Caco-2 (cell line): ENCODE data around the gene BSCL2. TPM values are rescaled to one million over a fixed set of nuclear protein-coding genes. Genes with fewer than 3 reads are reported as not detected.

Experiments
- BruUV-seq: library from RNA; stranded (reverse); fragments of 400-500 nt; replicated peaks from 2 replicates; lab custom pipeline; 2021; lab: Mats Ljungman, UMichigan
- CTCF ChIA-PET: fragments of 300-600 bp; sonication (Branson Sonifier 250); formaldehyde crosslinking; loops from one replicate; lab custom pipeline; 2022; ENCODE audit warnings: antibody characterized with exemption; lab: Charles Lee
- POLR2A ChIA-PET: fragments of 300-600 bp; sonication (Branson Sonifier 250); formaldehyde crosslinking; loops from one replicate; lab custom pipeline; 2022; ENCODE audit warnings: antibody characterized with exemption; lab: Charles Lee
- DNase-seq, 2 experiments: peaks; one replicate each; pipeline versions ENCODE4 v3.0.0 to v3.0.0-alpha.2; 2020 to 2022
- H3K27me3 ChIP-seq: replicated peaks from 2 replicates; pipeline ENCODE4 v1.6.0; 2011; ENCODE audit warnings: low read length; ENCODE audit not compliant: control insufficient read depth, insufficient read depth
- H3K36me3 ChIP-seq: 2 replicates; pipeline ENCODE4 v1.5.1; 2011; ENCODE audit warnings: low read length; ENCODE audit not compliant: control insufficient read depth, insufficient read depth
- H3K4me1 ChIP-seq: fragments of 250-450 bp; sonication (Bioruptor Pico); 2 replicates; pipeline ENCODE4 v1.5.1; 2020; ENCODE audit warnings: mild to moderate bottlenecking
- H3K4me3 ChIP-seq: 2 replicates; pipeline ENCODE4 v1.5.1; 2011; ENCODE audit warnings: low read depth, mild to moderate bottlenecking, control low read depth, low read length
- H3K9me3 ChIP-seq: fragments of 250-450 bp; sonication (Bioruptor Pico); 2 replicates; pipeline ENCODE4 v1.5.1; 2020; ENCODE audit warnings: mild to moderate bottlenecking, moderate library complexity
- H3K27ac Mint-ChIP-seq: one replicate; pipeline ENCODE4 v1.8.0; 2022; ENCODE audit warnings: mixed read lengths; ENCODE audit not compliant: unreplicated experiment
- H3K27me3 Mint-ChIP-seq: one replicate; pipeline ENCODE4 v1.8.0; 2022; ENCODE audit warnings: mixed read lengths; ENCODE audit not compliant: insufficient read depth, unreplicated experiment
- H3K36me3 Mint-ChIP-seq: one replicate; pipeline ENCODE4 v1.8.0; 2022; ENCODE audit warnings: mild to moderate bottlenecking, mixed read lengths; ENCODE audit not compliant: insufficient read depth, unreplicated experiment
- H3K4me1 Mint-ChIP-seq: one replicate; pipeline ENCODE4 v1.8.0; 2022; ENCODE audit warnings: low read depth, mixed read lengths; ENCODE audit not compliant: unreplicated experiment
- H3K4me3 Mint-ChIP-seq: one replicate; pipeline ENCODE4 v1.8.0; 2022; ENCODE audit warnings: mild to moderate bottlenecking, moderate library complexity, mixed read lengths; ENCODE audit not compliant: unreplicated experiment
- H3K9me3 Mint-ChIP-seq: one replicate; pipeline ENCODE4 v1.8.0; 2022; ENCODE audit warnings: mixed read lengths; ENCODE audit not compliant: unreplicated experiment
- intact Hi-C: fragments of 100-400 bp; cut with micrococcal nuclease; formaldehyde crosslinking; loops from one replicate; pipeline ENCODE4 v1.10.0; 2022; ENCODE audit not compliant: unreplicated experiment
- total RNA-seq: library from RNA; stranded (reverse); gene quantifications from 2 replicates; pipeline ENCODE4 v1.2.3, GENCODE V29; 2022
- TF ChIP-seq, protein P1 (sequence below), 2 experiments: fragments of 200-600 bp in 1 of 2; IDR thresholded peaks; 1 replicate in 1 of 2; 2 replicates in 1 of 2; pipeline versions ENCODE4 v1.5.1 to v1.8.0; 2011 to 2022; ENCODE audit warnings: antibody characterized with exemption in 1 of 2, control low read depth in 1 of 2, inconsistent platforms in 1 of 2, low read depth in 1 of 2, low read length in 1 of 2, mild to moderate bottlenecking in 1 of 2, moderate library complexity in 1 of 2; ENCODE audit not compliant: insufficient read depth in 1 of 2, severe bottlenecking in 1 of 2, unreplicated experiment in 1 of 2

Gene BSCL2
- total RNA-seq, 1 experiment from 2014 or later, result 39.2 TPM

DNA sequence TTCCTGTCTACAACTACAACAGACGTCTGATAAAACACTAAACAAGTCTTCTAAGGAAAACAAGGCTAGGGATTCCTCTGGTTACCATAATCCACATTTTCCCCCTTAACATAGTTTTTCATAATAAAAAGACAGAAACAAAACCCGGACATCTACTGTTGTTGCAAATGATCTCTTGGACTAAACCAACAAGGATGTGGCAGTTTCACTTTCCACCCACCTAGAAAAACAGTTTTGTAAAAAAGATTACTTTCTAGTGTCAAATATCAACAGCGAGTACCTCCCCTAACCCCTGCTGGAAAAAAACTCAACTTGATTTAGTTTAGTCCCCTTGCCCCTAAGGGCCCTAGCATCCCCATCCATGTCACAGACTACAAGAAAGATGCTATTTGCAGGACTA is 5.6 kb upstream of the BSCL2 start:
- intact Hi-C loops, result loop anchor here (1.0 to 2.0 kb wide), 2 partner anchors 9 to 14 kb away; partner anchors contain the start of gene HNRNPUL2
- Mint-ChIP-seq H3K36me3 (peaks cover 100% of the 10 kb centered on the region), H3K9me3 (no peaks in the 10 kb centered on the region), H3K4me3 (no peak overlapping the region), H3K27me3 (no peaks in the 10 kb centered on the region), H3K27ac (peak overlapping the region; percentile 85), H3K4me1 (peaks cover 31% of the 10 kb centered on the region)
- ChIA-PET CTCF (no interaction called here), POLR2A (interaction anchor here (1.7 to 2.0 kb wide), 2 partner anchors 14 to 48 kb away, joined by 7 to 13 read pairs; partner anchors contain the start of genes C11orf98, CSKMT and HNRNPUL2)
- Histone ChIP-seq H3K4me3 (no peak overlapping the region), H3K4me1 (peaks cover 21% of the 10 kb centered on the region), H3K27me3 (no peaks in the 10 kb centered on the region), H3K36me3 (peaks cover 13% of the 10 kb centered on the region), H3K9me3 (no peaks in the 10 kb centered on the region)
- BruUV-seq, result TSS peak; percentile 31
- TF ChIP-seq, protein P1, sequence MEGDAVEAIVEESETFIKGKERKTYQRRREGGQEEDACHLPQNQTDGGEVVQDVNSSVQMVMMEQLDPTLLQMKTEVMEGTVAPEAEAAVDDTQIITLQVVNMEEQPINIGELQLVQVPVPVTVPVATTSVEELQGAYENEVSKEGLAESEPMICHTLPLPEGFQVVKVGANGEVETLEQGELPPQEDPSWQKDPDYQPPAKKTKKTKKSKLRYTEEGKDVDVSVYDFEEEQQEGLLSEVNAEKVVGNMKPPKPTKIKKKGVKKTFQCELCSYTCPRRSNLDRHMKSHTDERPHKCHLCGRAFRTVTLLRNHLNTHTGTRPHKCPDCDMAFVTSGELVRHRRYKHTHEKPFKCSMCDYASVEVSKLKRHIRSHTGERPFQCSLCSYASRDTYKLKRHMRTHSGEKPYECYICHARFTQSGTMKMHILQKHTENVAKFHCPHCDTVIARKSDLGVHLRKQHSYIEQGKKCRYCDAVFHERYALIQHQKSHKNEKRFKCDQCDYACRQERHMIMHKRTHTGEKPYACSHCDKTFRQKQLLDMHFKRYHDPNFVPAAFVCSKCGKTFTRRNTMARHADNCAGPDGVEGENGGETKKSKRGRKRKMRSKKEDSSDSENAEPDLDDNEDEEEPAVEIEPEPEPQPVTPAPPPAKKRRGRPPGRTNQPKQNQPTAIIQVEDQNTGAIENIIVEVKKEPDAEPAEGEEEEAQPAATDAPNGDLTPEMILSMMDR (IDR thresholded peaks at IDR 0.05; ENCODE audit: insufficient read depth in 1 of 2, low read depth in 1 of 2, low read length in 1 of 2, severe bottlenecking in 1 of 2, unreplicated experiment in 1 of 2), result no peak
- DNase-seq, result no peak

DNA sequence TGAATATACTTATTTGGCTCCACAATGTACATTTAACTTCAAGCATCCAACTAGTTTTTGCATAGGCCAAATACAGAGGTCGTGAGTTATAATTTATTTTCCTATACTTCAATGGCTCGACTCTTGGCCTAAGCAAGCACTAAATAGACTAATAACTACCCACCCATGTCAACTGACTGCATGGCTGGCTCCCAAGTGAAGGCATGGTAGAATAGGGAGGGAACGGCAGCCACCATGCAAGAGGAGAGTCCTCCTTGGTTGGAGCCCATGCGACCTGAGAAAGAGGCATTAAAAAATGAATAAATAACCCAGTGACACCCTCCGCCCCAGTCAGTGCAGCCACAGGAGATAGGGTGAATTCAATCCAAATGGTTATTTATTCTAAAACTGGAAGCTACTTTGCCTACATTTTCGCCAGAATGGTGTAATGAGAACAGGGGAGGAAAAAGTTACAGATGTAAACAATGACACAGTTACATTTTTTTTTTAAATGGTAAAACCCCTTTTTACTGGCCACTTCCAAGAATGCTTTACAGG is 5.1 kb upstream of the BSCL2 start:
- intact Hi-C loops, result loop anchor here (2.0 kb wide), 1 partner anchor 14 kb away; the partner anchor contains the start of gene HNRNPUL2
- no TSS peak for BruUV-seq

DNA sequence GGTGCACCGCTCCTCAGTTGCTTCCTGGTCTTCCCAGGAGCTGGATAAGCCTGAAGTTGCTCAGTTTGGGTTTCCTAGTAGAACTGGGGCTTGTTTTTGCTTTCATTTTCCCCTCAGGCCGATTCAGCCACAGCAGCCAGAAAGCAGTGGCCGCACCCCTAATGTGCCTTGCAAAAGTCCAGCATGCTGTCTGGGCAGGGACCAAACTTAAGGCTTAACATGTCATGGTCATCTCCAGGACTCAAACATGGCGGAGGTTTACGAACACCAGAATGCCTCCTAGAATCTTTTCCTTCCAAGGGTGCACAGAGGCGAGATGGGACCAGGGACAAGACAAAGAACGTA is 2.7 kb upstream of the BSCL2 start:
- peaks cover 38% of the 10 kb centered on the region for H3K4me1 Mint-ChIP-seq
- Histone ChIP-seq H3K27me3 (no peaks in the 10 kb centered on the region), H3K36me3 (peaks cover 6% of the 10 kb centered on the region; the same call in 1 of the 2 replicates), H3K4me1 (peaks cover 30% of the 10 kb centered on the region), H3K4me3 (no peak overlapping the region), H3K9me3 (no peaks in the 10 kb centered on the region)
- H3K27ac Mint-ChIP-seq, result no peak overlapping the region
- POLR2A ChIA-PET, result no interaction called here
- intact Hi-C loops, result no loop called here
- DNase-seq, result no peak
- H3K4me3 Mint-ChIP-seq, result no peak overlapping the region
- BruUV-seq, result no TSS peak
- TF ChIP-seq, protein P1 (IDR thresholded peaks at IDR 0.05; ENCODE audit: insufficient read depth in 1 of 2, low read depth in 1 of 2, low read length in 1 of 2, severe bottlenecking in 1 of 2, unreplicated experiment in 1 of 2), result no peak
- no peaks in the 10 kb centered on the region for H3K9me3 Mint-ChIP-seq
- CTCF ChIA-PET, result interaction anchor here (0.7 kb wide), 1 partner anchor 10 kb away, joined by 3 read pairs; no protein-coding TSS in a partner anchor
- H3K36me3 Mint-ChIP-seq, result peaks cover 99% of the 10 kb centered on the region
- no peaks in the 10 kb centered on the region for H3K27me3 Mint-ChIP-seq

More for the DNA sequence above, 5.1 kb upstream of the BSCL2 start:
- Histone ChIP-seq H3K4me3 (no peak overlapping the region), H3K4me1 (peaks cover 21% of the 10 kb centered on the region), H3K9me3 (no peaks in the 10 kb centered on the region), H3K36me3 (peaks cover 10% of the 10 kb centered on the region), H3K27me3 (no peaks in the 10 kb centered on the region)
- Mint-ChIP-seq H3K9me3 (no peaks in the 10 kb centered on the region), H3K4me3 (no peak overlapping the region), H3K27ac (no peak overlapping the region), H3K27me3 (no peaks in the 10 kb centered on the region), H3K4me1 (peaks cover 29% of the 10 kb centered on the region), H3K36me3 (peaks cover 100% of the 10 kb centered on the region)
- no peak for DNase-seq
- TF ChIP-seq, protein P1 (IDR thresholded peaks at IDR 0.05; ENCODE audit: insufficient read depth in 1 of 2, low read depth in 1 of 2, low read length in 1 of 2, severe bottlenecking in 1 of 2, unreplicated experiment in 1 of 2), result no peak
- CTCF ChIA-PET, result no interaction called here
- POLR2A ChIA-PET, result interaction anchor here (2.0 kb wide), 1 partner anchor 47 kb away, joined by 7 read pairs; the partner anchor contains the start of genes C11orf98 and CSKMT
